ENCODE results near the gene KCNG2. TPM values are rescaled to one million over a fixed set of nuclear protein-coding genes. Genes with fewer than 3 reads are reported as not detected.

Gene KCNG2
- total RNA-seq, 2 donors from 2014 or later: 1.5 TPM; not detected in 1

GRCh38 chr18:79844999-79845563 is 47.3 kb downstream of the KCNG2 start:
- Histone ChIP-seq H3K36me3 (no peaks in the 10 kb centered on the region), H3K9me3 (peaks cover 10% of the 10 kb centered on the region), H3K4me3 (no peak overlapping the region), H3K4me1 (ENCODE audit: control insufficient read depth in 1 of 2, low read depth in 2 of 2) (no peaks in the 10 kb centered on the region), H3K27ac (no peak overlapping the region), H3K27me3 (replicated peaks; ENCODE audit: insufficient read depth) (no peaks in the 10 kb centered on the region)
- no peak for TF ChIP-seq CTCF (IDR thresholded peaks at IDR 0.05)
- DNase-seq (ENCODE audit: low spot score) (no peak), ATAC-seq (ENCODE audit: insufficient number of reproducible peaks, low FRiP score, low read depth) (no peak)

GRCh38 chr18:79846936-79847557 is 49.3 kb downstream of the KCNG2 start:
- TF ChIP-seq CTCF (IDR thresholded peaks at IDR 0.05): no peak
- DNase-seq (ENCODE audit: low spot score): no peak

GRCh38 chr18:79847606-79848293 is 50.0 kb downstream of the KCNG2 start:
- ATAC-seq (ENCODE audit: insufficient number of reproducible peaks, low FRiP score, low read depth): no peak
- Histone ChIP-seq H3K36me3 (no peaks in the 10 kb centered on the region), H3K4me3 (no peak overlapping the region), H3K9me3 (peaks cover under 1% of the 10 kb centered on the region), H3K4me1 (ENCODE audit: control insufficient read depth in 1 of 2, low read depth in 2 of 2) (no peaks in the 10 kb centered on the region), H3K27ac (no peak overlapping the region), H3K27me3 (replicated peaks; ENCODE audit: insufficient read depth) (no peaks in the 10 kb centered on the region)
- DNase-seq (ENCODE audit: low spot score): no peak
- no peak for TF ChIP-seq CTCF (IDR thresholded peaks at IDR 0.05)

More at GRCh38 chr18:79846936-79847557, 49.3 kb downstream of the KCNG2 start:
- Histone ChIP-seq H3K9me3 (peaks cover 7% of the 10 kb centered on the region), H3K27ac (no peak overlapping the region), H3K4me1 (ENCODE audit: control insufficient read depth in 1 of 2, low read depth in 2 of 2) (no peaks in the 10 kb centered on the region), H3K27me3 (replicated peaks; ENCODE audit: insufficient read depth) (no peaks in the 10 kb centered on the region), H3K36me3 (no peaks in the 10 kb centered on the region), H3K4me3 (no peak overlapping the region)
- ATAC-seq (ENCODE audit: insufficient number of reproducible peaks, low FRiP score, low read depth): no peak

GRCh38 chr18:79848294-79848578 is 50.5 kb downstream of the KCNG2 start:
- H3K4me1 ChIP-seq (ENCODE audit: control insufficient read depth in 1 of 2, low read depth in 2 of 2): no peaks in the 10 kb centered on the region
- H3K27ac ChIP-seq: no peak overlapping the region
- H3K27me3 ChIP-seq (replicated peaks; ENCODE audit: insufficient read depth): no peaks in the 10 kb centered on the region
- no peak overlapping the region for H3K4me3 ChIP-seq
- DNase-seq (ENCODE audit: low spot score) (no peak), ATAC-seq (ENCODE audit: insufficient number of reproducible peaks, low FRiP score, low read depth) (no peak)
- H3K36me3 ChIP-seq: no peaks in the 10 kb centered on the region
- TF ChIP-seq CTCF (IDR thresholded peaks at IDR 0.05): no peak
- H3K9me3 ChIP-seq: no peaks in the 10 kb centered on the region

- no peaks in the 10 kb centered on the region for H3K27me3 ChIP-seq (replicated peaks; ENCODE audit: insufficient read depth)
- no peak overlapping the region for H3K27ac ChIP-seq
- no peaks in the 10 kb centered on the region for H3K9me3 ChIP-seq
- no peaks in the 10 kb centered on the region for H3K4me1 ChIP-seq (ENCODE audit: control insufficient read depth in 1 of 2, low read depth in 2 of 2)
- TF ChIP-seq CTCF (IDR thresholded peaks at IDR 0.05): no peak
- H3K36me3 ChIP-seq: no peaks in the 10 kb centered on the region
- ATAC-seq (ENCODE audit: insufficient number of reproducible peaks, low FRiP score, low read depth): no peak
- no peak for DNase-seq (ENCODE audit: low spot score)
- H3K4me3 ChIP-seq: no peak overlapping the region
These were observed 51.0 kb downstream of the KCNG2 start for GRCh38 chr18:79848579-79849327.

All from thoracic aorta (tissue), 2 donors.